Measurements from ENCODE around the gene RASSF9. TPM values are rescaled to one million over a fixed set of nuclear protein-coding genes. Genes with fewer than 3 reads are reported as not detected.

Gene RASSF9
- total and polyA plus RNA-seq, 9 of the 15 experiments (the other 6 are each of a cell fraction or from before 2014, with no cell fraction given), result not detected

GRCh38 chr12:85794531-85794930 lies 41.7 kb downstream of the RASSF9 start:
- no peaks in the 10 kb centered on the region for H3K9me3 ChIP-seq (replicated peaks; ENCODE audit: control insufficient read depth, insufficient read depth, low read depth, low read length)
- no peak overlapping the region for H2AFZ ChIP-seq (ENCODE audit: low read depth, low read length)
- CTCF ChIA-PET (ENCODE audit: low intra/inter-chr PET ratio), result no interaction called here
- H3K27ac ChIP-seq (ENCODE audit: extremely low read depth, low read depth, low read length), result no peak overlapping the region
- H3K9ac ChIP-seq (ENCODE audit: insufficient read depth in 1 of 2, low read depth in 2 of 2, low read length in 2 of 2), result no peak overlapping the region
- H3K36me3 ChIP-seq (ENCODE audit: control insufficient read depth, insufficient read depth, low read length), result no peaks in the 10 kb centered on the region
- no peaks in the 10 kb centered on the region for H4K20me1 ChIP-seq (replicated peaks; ENCODE audit: control insufficient read depth, insufficient read depth, low read length)
- no peak overlapping the region for H3K4me2 ChIP-seq (ENCODE audit: insufficient read depth, low read length)
- FAIRE-seq, result no peak
- POLR2A ChIA-PET, result no interaction called here
- no TSS peak for BruUV-seq (replicated peaks)
- in situ Hi-C loops (cut with MboI), result no loop called here
- no peaks in the 10 kb centered on the region for H3K27me3 ChIP-seq (ENCODE audit: control insufficient read depth in 2 of 2, insufficient read depth in 2 of 2, low read length in 2 of 2)
- no peaks in the 10 kb centered on the region for H3K4me1 ChIP-seq (replicated peaks in 1 of 2; ENCODE audit: control insufficient read depth in 2 of 2, insufficient read depth in 2 of 2, low read length in 2 of 2)
- ATAC-seq, result no peak
- H3K4me3 ChIP-seq, result no peak overlapping the region
- no peak for TF ChIP-seq YBX1 (IDR thresholded peaks at IDR 0.05)
- TF ChIP-seq SREBF1 (IDR thresholded peaks at IDR 0.05; ENCODE audit: borderline replicate concordance, low read depth, low read length), result no peak
- no peaks in the 10 kb centered on the region for H3K9me1 ChIP-seq (ENCODE audit: control insufficient read depth, insufficient read depth, low read length)
- no peak for DNase-seq (ENCODE audit: extremely low read depth in 1 of 4, low spot score in 3 of 4)
- H3K79me2 ChIP-seq (ENCODE audit: control insufficient read depth, insufficient read depth, low read length), result no peaks in the 10 kb centered on the region
- intact Hi-C loops (cut with micrococcal nuclease), result no loop called here
- 0% methylated on average over 1 of the region's 1 CpG for WGBS (ENCODE audit: insufficient coverage, low coverage, missing lambda C conversion rate)

- H2AFZ ChIP-seq (ENCODE audit: low read depth, low read length), result no peak overlapping the region
- no peak for FAIRE-seq
These were observed 52.0 kb downstream of the RASSF9 start for GRCh38 chr12:85784096-85784720.

More at GRCh38 chr12:85784096-85784720, 52.0 kb downstream of the RASSF9 start:
- TF ChIP-seq NR1H2 (CRISPR knock-in tag; IDR thresholded peaks at IDR 0.05) (no peak), OTX1 (CRISPR knock-in tag; IDR thresholded peaks at IDR 0.05) (no peak), CHD1 (IDR thresholded peaks at IDR 0.05; ENCODE audit: low read length) (no peak), ARNT (IDR thresholded peaks at IDR 0.05) (no peak)
- Histone ChIP-seq H3K27ac (ENCODE audit: extremely low read depth, low read depth, low read length) (no peak overlapping the region), H3K4me3 (no peak overlapping the region), H3K9me1 (ENCODE audit: control insufficient read depth, insufficient read depth, low read length) (no peaks in the 10 kb centered on the region), H3K4me2 (ENCODE audit: insufficient read depth, low read length) (no peak overlapping the region), H3K27me3 (ENCODE audit: control insufficient read depth in 2 of 2, insufficient read depth in 2 of 2, low read length in 2 of 2) (no peaks in the 10 kb centered on the region), H3K36me3 (ENCODE audit: control insufficient read depth, insufficient read depth, low read length) (no peaks in the 10 kb centered on the region), H3K9me3 (replicated peaks; ENCODE audit: control insufficient read depth, insufficient read depth, low read depth, low read length) (no peaks in the 10 kb centered on the region), H3K4me1 (replicated peaks in 1 of 2; ENCODE audit: control insufficient read depth in 2 of 2, insufficient read depth in 2 of 2, low read length in 2 of 2) (no peaks in the 10 kb centered on the region), H3K9ac (ENCODE audit: insufficient read depth in 1 of 2, low read depth in 2 of 2, low read length in 2 of 2) (no peak overlapping the region), H4K20me1 (replicated peaks; ENCODE audit: control insufficient read depth, insufficient read depth, low read length) (no peaks in the 10 kb centered on the region), H3K79me2 (ENCODE audit: control insufficient read depth, insufficient read depth, low read length) (no peaks in the 10 kb centered on the region)
- 0% methylated on average over 2 of the region's 2 CpGs for WGBS (ENCODE audit: insufficient coverage, low coverage, missing lambda C conversion rate)
- DNase-seq (ENCODE audit: extremely low read depth in 1 of 4, low spot score in 3 of 4) (no peak), ATAC-seq (no peak)
- intact Hi-C loops (cut with micrococcal nuclease) (no loop called here), in situ Hi-C loops (cut with MboI) (no loop called here)
- CTCF ChIA-PET (ENCODE audit: low intra/inter-chr PET ratio), result no interaction called here
- no TSS peak for BruUV-seq (replicated peaks)
- POLR2A ChIA-PET, result no interaction called here

Measured in K562 (cell line).